PFSK-1 (cell line): ENCODE results near the gene FGGY.

ENCODE experiments used
- FOXP2 ChIP-seq: optimal IDR thresholded peaks from 2 replicates; pipeline ENCODE3; 2011; ENCODE audit warnings: borderline replicate concordance, control low read depth, inconsistent platforms; ENCODE audit not compliant: insufficient read depth; ENCODE audit errors: extremely low read length, extremely low read depth
- POLR2AphosphoS5 ChIP-seq: IDR thresholded peaks from 2 replicates; pipeline ENCODE4 v1.6.1; 2012; ENCODE audit warnings: low read depth, mild to moderate bottlenecking, control low read depth, low read length, moderate library complexity
- REST ChIP-seq, 2 experiments: IDR thresholded peaks; 2 replicates each; pipeline versions ENCODE4 v1.6.1 to v1.8.0; 2011 to 2012; ENCODE audit warnings: low read depth in 2 of 2, low read length in 2 of 2, control low read depth in 1 of 2, inconsistent platforms in 1 of 2, mild to moderate bottlenecking in 1 of 2, moderate library complexity in 1 of 2; ENCODE audit not compliant: insufficient read depth in 1 of 2
- SIN3A ChIP-seq: IDR thresholded peaks from 2 replicates; pipeline ENCODE4 v1.6.1; 2012; ENCODE audit warnings: mild to moderate bottlenecking, low read length, moderate library complexity, borderline replicate concordance; ENCODE audit not compliant: insufficient read depth
- TAF1 ChIP-seq: IDR thresholded peaks from 2 replicates; pipeline ENCODE4 v1.6.1; 2012; ENCODE audit warnings: low read length, control low read depth, borderline replicate concordance; ENCODE audit not compliant: insufficient read depth

DNA sequence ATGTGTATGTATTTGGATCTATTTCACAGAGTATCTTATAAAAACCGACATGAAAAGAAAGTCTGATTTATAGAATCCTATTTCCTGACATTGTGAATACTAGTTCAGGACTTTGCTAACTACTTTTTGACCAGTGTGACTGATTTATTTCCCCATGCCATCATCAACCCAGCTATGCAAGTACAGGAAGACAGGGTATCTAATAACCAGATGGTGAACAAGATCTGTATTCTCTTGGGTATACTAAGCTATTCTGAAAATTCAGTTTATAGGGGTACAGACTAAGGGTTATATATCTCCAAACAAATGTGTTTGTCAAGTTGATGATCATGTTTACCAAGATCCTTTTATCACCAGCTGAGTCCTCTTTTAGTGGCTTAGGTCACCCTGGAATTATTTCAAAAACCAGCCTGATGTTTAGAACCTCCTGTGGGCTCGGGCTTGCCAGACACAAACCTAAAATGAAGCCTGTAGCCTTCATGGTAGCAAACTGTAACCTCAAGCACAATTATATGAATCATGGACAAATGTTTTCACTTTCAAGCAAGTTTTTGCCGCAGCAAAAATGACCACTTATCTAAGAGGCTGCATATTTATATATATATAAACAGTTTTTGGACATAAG, 185.1 kb downstream of the FGGY start:
- TF ChIP-seq POLR2AphosphoS5 (no peak), SIN3A (no peak), TAF1 (no peak), FOXP2 (no peak), REST (IDR thresholded peaks at IDR 0.05; ENCODE audit: insufficient read depth in 1 of 2, low read depth in 2 of 2, low read length in 2 of 2) (no peak)
